Mucosa of descending colon (tissue), 3 donors: ENCODE results near the gene GDPD2. TPM values are rescaled to one million over a fixed set of nuclear protein-coding genes. Genes with fewer than 3 reads are reported as not detected.
"Not testable (repeated sequence)": the region's sequence is repeated elsewhere in the genome, so short reads cannot be mapped to it uniquely, and the experiment has no call there.

ENCODE experiments used
- ATAC-seq: fragments of 200-7000 bp; cut with Tn5 transposase; one replicate; pipeline ENCODE4 v1.9.1; 2020; ENCODE audit warnings: mild to moderate bottlenecking, moderate library complexity
- DNase-seq, 3 donors: peaks; one replicate each; pipeline ENCODE4 v3.0.0-alpha.2; 2020
- H3K36me3 ChIP-seq: fragments of 200-600 bp; one replicate; pipeline ENCODE4 v1.8.0; 2021; ENCODE audit warnings: low read depth, mild to moderate bottlenecking
- H3K4me1 ChIP-seq: fragments of 200-600 bp; one replicate; pipeline ENCODE4 v1.8.0; 2021; ENCODE audit warnings: low read depth, mild to moderate bottlenecking
- H3K4me3 ChIP-seq: fragments of 200-600 bp; one replicate; pipeline ENCODE4 v1.8.0; 2021; ENCODE audit warnings: mild to moderate bottlenecking
- H3K9me3 ChIP-seq: fragments of 200-600 bp; one replicate; pipeline ENCODE4 v1.8.0; 2021; ENCODE audit warnings: mild to moderate bottlenecking
- intact Hi-C, 2 donors: fragments of 100-400 bp; cut with DNase I in 1 of 2; cut with micrococcal nuclease in 1 of 2; formaldehyde crosslinking; loops; one replicate each; pipeline versions ENCODE4 v1.11.0 to v1.11.1; 2022; cut with DNase I, micrococcal nuclease
- long read RNA-seq, 2 donors: library from polyadenylated mRNA; unstranded; transcript quantifications; one replicate each; pipeline ENCODE4 v2.0.0, GENCODE V29; 2019 to 2021
- total RNA-seq, 3 donors: library from RNA; stranded (reverse); fragmentation: NEBNext Ultra II Directional in 2 of 3; extraction: Animal tissue kit (Norgen Biotek cat#: 25700) in 2 of 3; gene quantifications; one replicate each; pipeline versions ENCODE4 v1.2.1 to v1.2.4, GENCODE V29; 2021 to 2023
- TF ChIP-seq, protein P1 (sequence below): fragments of 200-600 bp; IDR thresholded peaks from one replicate; pipeline ENCODE4 v1.8.0; 2022; ENCODE audit warnings: antibody characterized with exemption, mild to moderate bottlenecking
- donor health status: DM: no; HTN: no; CAD: no; lungs with moderate emphysema.
- donor health status: DM: no; HTN: no; CAD: no.
- donor health status: DM: no; HTN: yes; CAD: no.

The GDPD2 gene, protein sequence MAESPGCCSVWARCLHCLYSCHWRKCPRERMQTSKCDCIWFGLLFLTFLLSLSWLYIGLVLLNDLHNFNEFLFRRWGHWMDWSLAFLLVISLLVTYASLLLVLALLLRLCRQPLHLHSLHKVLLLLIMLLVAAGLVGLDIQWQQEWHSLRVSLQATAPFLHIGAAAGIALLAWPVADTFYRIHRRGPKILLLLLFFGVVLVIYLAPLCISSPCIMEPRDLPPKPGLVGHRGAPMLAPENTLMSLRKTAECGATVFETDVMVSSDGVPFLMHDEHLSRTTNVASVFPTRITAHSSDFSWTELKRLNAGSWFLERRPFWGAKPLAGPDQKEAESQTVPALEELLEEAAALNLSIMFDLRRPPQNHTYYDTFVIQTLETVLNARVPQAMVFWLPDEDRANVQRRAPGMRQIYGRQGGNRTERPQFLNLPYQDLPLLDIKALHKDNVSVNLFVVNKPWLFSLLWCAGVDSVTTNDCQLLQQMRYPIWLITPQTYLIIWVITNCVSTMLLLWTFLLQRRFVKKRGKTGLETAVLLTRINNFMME
- 10 to 100 TPM in 2 of 3 donors, 1 to 10 TPM in 1; 9.0 to 28.5 (median 25.9) TPM for total RNA-seq
- long read RNA-seq, donor 1, transcript GDPD2-201 (16 exons, 2,169 nt), result major isoform, 10 of 20 reads
- long read RNA-seq, donor 1, partial matches to known transcripts, result 4 of 20 reads
- long read RNA-seq, donor 1, other reads (novel, unspliced or antisense), result 5 of 20 reads
- long read RNA-seq, donor 2, transcript GDPD2-201 (16 exons, 2,169 nt), result major isoform, 17 of 24 reads
- long read RNA-seq, donor 2, partial matches to known transcripts, result 2 of 24 reads
- long read RNA-seq, donor 2, other reads (novel, unspliced or antisense), result 4 of 24 reads

DNA sequence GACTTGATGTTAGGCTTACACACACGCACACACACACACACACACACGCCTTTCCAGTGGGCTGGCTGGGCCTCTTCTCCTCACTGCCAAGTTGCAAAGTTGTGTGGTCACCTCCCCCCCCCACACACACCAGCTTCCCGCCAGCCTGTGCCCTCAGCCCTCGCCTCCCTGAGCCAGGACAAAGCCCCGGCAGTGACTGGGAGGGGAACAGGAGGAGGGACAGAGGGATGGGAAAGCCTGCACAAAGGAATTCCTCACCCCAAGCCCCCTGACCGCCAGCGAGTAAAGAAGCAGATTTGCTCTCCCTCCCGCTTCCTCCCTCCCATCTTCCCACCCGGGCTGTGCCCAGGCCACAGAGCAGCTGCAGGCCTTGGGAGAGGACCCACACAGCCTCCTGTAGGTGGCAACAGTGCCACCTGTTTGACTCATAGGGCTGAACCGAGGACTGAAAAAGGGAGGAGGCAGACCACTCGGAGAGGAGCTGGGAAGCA lies at the start of gene GDPD2:
TSS of gene GDPD2 (plus strand) at position 464 of the 491 bp plus-strand sequence. CDS start 1,671 bp downstream, outside the sequence.
- Histone ChIP-seq H3K36me3 (no peaks in the 10 kb centered on the region), H3K4me1 (no peaks in the 10 kb centered on the region), H3K4me3 (no peak within 1 kb of the TSS), H3K9me3 (no peaks in the 10 kb centered on the region)
- TF ChIP-seq, protein P1, sequence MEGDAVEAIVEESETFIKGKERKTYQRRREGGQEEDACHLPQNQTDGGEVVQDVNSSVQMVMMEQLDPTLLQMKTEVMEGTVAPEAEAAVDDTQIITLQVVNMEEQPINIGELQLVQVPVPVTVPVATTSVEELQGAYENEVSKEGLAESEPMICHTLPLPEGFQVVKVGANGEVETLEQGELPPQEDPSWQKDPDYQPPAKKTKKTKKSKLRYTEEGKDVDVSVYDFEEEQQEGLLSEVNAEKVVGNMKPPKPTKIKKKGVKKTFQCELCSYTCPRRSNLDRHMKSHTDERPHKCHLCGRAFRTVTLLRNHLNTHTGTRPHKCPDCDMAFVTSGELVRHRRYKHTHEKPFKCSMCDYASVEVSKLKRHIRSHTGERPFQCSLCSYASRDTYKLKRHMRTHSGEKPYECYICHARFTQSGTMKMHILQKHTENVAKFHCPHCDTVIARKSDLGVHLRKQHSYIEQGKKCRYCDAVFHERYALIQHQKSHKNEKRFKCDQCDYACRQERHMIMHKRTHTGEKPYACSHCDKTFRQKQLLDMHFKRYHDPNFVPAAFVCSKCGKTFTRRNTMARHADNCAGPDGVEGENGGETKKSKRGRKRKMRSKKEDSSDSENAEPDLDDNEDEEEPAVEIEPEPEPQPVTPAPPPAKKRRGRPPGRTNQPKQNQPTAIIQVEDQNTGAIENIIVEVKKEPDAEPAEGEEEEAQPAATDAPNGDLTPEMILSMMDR, result no peak
- DNase-seq (peak in 2 of 3 donors; percentile 47 to 64), ATAC-seq (peak; percentile 86)
- intact Hi-C loops, result no loop called here

GRCh38 chrX:70386235-70386634 lies 36.9 kb upstream of the GDPD2 start:
- no peaks in the 10 kb centered on the region for H3K9me3 ChIP-seq
- intact Hi-C loops, result no loop called here
- ATAC-seq, result no peak

DNA sequence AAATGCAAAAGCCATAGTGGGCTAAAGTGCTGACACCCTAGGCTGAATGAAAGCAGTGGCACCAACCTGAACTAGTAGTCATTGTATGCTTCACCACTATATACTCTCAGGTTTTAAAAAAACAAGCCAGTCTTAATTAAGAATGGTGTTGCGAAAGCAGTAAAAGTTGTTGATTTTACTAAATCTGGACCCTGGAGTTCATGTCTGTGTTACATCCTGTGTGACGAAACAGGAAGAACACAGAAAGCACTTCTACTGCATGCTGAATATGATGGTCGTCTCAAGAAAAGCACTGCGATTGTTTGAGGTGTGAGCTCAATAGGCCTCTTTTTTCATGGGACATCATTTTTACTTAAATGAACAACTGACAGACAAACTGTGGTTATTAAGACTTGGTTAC lies 24.2 kb upstream of the GDPD2 start:
- no peak for ATAC-seq
- intact Hi-C loops, result no loop called here
- Histone ChIP-seq H3K36me3 (no peaks in the 10 kb centered on the region), H3K4me3 (no peak overlapping the region), H3K4me1 (no peaks in the 10 kb centered on the region), H3K9me3 (no peaks in the 10 kb centered on the region)
- TF ChIP-seq, protein P1, result no peak
- no peak for DNase-seq

More at GRCh38 chrX:70386235-70386634, 36.9 kb upstream of the GDPD2 start:
- H3K4me3 ChIP-seq, result no peak overlapping the region
- no peaks in the 10 kb centered on the region for H3K36me3 ChIP-seq
- no peaks in the 10 kb centered on the region for H3K4me1 ChIP-seq
- TF ChIP-seq, protein P1, result no peak
- no peak for DNase-seq

DNA sequence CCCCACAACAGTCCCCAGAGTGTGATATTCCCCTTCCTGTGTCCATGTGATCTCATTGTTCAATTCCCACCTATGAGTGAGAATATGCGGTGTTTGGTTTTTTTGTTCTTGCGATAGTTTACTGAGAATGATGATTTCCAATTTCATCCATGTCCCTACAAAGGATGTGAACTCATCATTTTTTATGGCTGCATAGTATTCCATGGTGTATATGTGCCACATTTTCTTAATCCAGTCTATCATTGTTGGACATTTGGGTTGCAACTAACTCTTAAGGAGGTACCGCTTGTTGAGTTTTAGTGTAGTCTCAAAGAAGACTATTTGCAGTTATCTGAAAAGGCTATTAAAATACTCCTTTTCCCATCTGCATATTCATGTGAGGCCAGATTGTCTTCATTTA lies 22.9 kb upstream of the GDPD2 start:
- intact Hi-C loops, H3K36me3 ChIP-seq: not testable (repeated sequence)

DNA sequence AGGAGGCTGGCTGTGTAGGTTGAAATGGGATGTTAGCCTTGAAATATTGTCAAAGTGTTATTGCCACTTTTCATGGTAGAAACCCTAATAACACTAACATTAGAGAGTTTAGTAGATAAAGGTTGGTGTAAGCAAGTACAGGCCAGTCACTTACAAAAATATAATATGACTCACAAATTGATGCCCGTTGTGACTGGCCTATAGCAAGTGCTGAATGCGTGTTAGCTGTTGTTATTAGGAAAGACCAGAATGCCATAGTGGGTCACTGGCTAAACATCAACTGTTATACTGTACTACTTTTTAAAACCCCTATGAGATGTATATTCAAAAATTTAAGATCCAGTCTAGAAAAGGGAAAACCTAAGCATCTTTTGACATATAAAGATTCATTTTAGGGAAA lies 20.4 kb upstream of the GDPD2 start:
- TF ChIP-seq, protein P1, result no peak
- intact Hi-C loops, result no loop called here
- Histone ChIP-seq H3K4me1 (no peaks in the 10 kb centered on the region), H3K4me3 (no peak overlapping the region), H3K9me3 (no peaks in the 10 kb centered on the region), H3K36me3 (no peaks in the 10 kb centered on the region)
- no peak for ATAC-seq
- DNase-seq, result no peak

More for the DNA sequence above, 22.9 kb upstream of the GDPD2 start:
- not testable (repeated sequence) for ATAC-seq, H3K9me3 ChIP-seq, DNase-seq, H3K4me1 ChIP-seq, H3K4me3 ChIP-seq
